IMR-90 (cell line): ENCODE data around the gene IGF2BP1. TPM values are rescaled to one million over a fixed set of nuclear protein-coding genes. Genes with fewer than 3 reads are reported as not detected.

ENCODE experiments used
- ATAC-seq: fragments of 200-7000 bp; cut with Tn5 transposase; 2 replicates; pipeline ENCODE4 v1.9.1; 2020; ENCODE audit warnings: low read depth, mild to moderate bottlenecking, moderate library complexity
- BruUV-seq: library from RNA; stranded (reverse); fragments of 400-500 nt; replicated peaks from 2 replicates; lab custom pipeline; 2021; lab: Mats Ljungman, UMichigan
- CTCF ChIA-PET: fragments of 300-600 bp; formaldehyde crosslinking; extraction: SDS; loops from one replicate; lab custom pipeline; 2021; ENCODE audit warnings: antibody characterized with exemption; lab: Yijun Ruan, JAX
- POLR2A ChIA-PET: fragments of 300-600 bp; sonication (Branson Sonifier 250); formaldehyde crosslinking; loops from one replicate; lab custom pipeline; 2022; ENCODE audit warnings: antibody characterized with exemption; ENCODE audit not compliant: unreplicated experiment; lab: Charles Lee
- DNase-seq: peaks from one replicate; pipeline ENCODE4 v3.0.0; 2013
- H2AFZ ChIP-seq: replicated peaks from 2 replicates; pipeline ENCODE3; 2013; ENCODE audit warnings: low read length, mild to moderate bottlenecking; ENCODE audit not compliant: poor library complexity
- H2AK5ac ChIP-seq: 2 replicates; pipeline ENCODE4 v1.6.1; 2013; ENCODE audit warnings: low read depth, low read length, inconsistent platforms
- H2AK9ac ChIP-seq: replicated peaks from 2 replicates; pipeline ENCODE3; 2013; ENCODE audit warnings: mild to moderate bottlenecking, low read depth, low read length, moderate library complexity; ENCODE audit not compliant: poor library complexity
- H2BK120ac ChIP-seq: 2 replicates; pipeline ENCODE4 v1.6.1; 2013; ENCODE audit warnings: low read depth, low read length, inconsistent platforms
- H2BK15ac ChIP-seq: 3 replicates; pipeline ENCODE4 v1.6.1; 2013; ENCODE audit warnings: low read depth, low read length, inconsistent platforms
- H2BK20ac ChIP-seq: 2 replicates; pipeline ENCODE4 v1.6.1; 2013; ENCODE audit warnings: low read depth, mild to moderate bottlenecking, inconsistent platforms, low read length, moderate library complexity
- H2BK5ac ChIP-seq: 2 replicates; pipeline ENCODE4 v1.6.1; 2013; ENCODE audit warnings: mild to moderate bottlenecking, low read depth, low read length, inconsistent platforms; ENCODE audit not compliant: poor library complexity, severe bottlenecking
- H3K14ac ChIP-seq: replicated peaks from 2 replicates; pipeline ENCODE4 v1.6.1; 2013; ENCODE audit warnings: low read depth, low read length, inconsistent platforms
- H3K18ac ChIP-seq: 2 replicates; pipeline ENCODE4 v1.6.1; 2013; ENCODE audit warnings: low read depth, low read length, control low read depth
- H3K23ac ChIP-seq: 2 replicates; pipeline ENCODE4 v1.6.1; 2013; ENCODE audit warnings: low read depth, low read length, inconsistent platforms
- H3K27ac ChIP-seq: 2 replicates; pipeline ENCODE4 v1.5.1; 2013; ENCODE audit warnings: mild to moderate bottlenecking, control low read depth, low read length; ENCODE audit not compliant: insufficient read depth
- H3K27me3 ChIP-seq: 2 replicates; pipeline ENCODE4 v1.6.1; 2013; ENCODE audit warnings: low read length; ENCODE audit not compliant: control insufficient read depth, insufficient read depth
- H3K36me3 ChIP-seq: 2 replicates; pipeline ENCODE4 v1.6.1; 2013; ENCODE audit warnings: low read length, mixed read lengths; ENCODE audit not compliant: control insufficient read depth, insufficient read depth
- H3K4ac ChIP-seq: 2 replicates; pipeline ENCODE4 v1.6.1; 2013; ENCODE audit warnings: low read depth, low read length, inconsistent platforms
- H3K4me1 ChIP-seq: 2 replicates; pipeline ENCODE4 v1.6.1; 2013; ENCODE audit warnings: low read length, mixed read lengths; ENCODE audit not compliant: control insufficient read depth, insufficient read depth
- H3K4me2 ChIP-seq: 2 replicates; pipeline ENCODE4 v1.6.1; 2013; ENCODE audit warnings: low read depth, mild to moderate bottlenecking, control low read depth, low read length, moderate library complexity
- H3K4me3 ChIP-seq: 2 replicates; pipeline ENCODE4 v1.5.1; 2013; ENCODE audit warnings: low read depth, mild to moderate bottlenecking, control low read depth, low read length, moderate library complexity; ENCODE audit not compliant: insufficient read depth
- H3K56ac ChIP-seq: 2 replicates; pipeline ENCODE4 v1.6.1; 2013; ENCODE audit warnings: low read length, inconsistent platforms; ENCODE audit not compliant: insufficient read depth; ENCODE audit errors: extremely low read depth
- H3K79me1 ChIP-seq, 2 experiments: 2 replicates each; pipeline ENCODE4 v1.6.1; 2013; ENCODE audit warnings: low read length in 2 of 2, inconsistent platforms in 1 of 2, low read depth in 1 of 2
- H3K9ac ChIP-seq: 2 replicates; pipeline ENCODE4 v1.6.1; 2013; ENCODE audit warnings: low read depth, low read length, control low read depth
- H3K9me1 ChIP-seq: 2 replicates; pipeline ENCODE4 v1.6.1; 2013; ENCODE audit warnings: low read length, inconsistent platforms; ENCODE audit not compliant: insufficient read depth
- H3K9me3 ChIP-seq: 2 replicates; pipeline ENCODE4 v1.6.1; 2013; ENCODE audit warnings: low read length; ENCODE audit not compliant: control insufficient read depth, insufficient read depth
- H4K20me1 ChIP-seq: 2 replicates; pipeline ENCODE4 v1.6.1; 2013; ENCODE audit warnings: low read length, inconsistent platforms; ENCODE audit not compliant: insufficient read depth
- H4K5ac ChIP-seq: 2 replicates; pipeline ENCODE4 v1.6.1; 2013; ENCODE audit warnings: mild to moderate bottlenecking, low read depth, low read length, control low read depth
- H4K8ac ChIP-seq, 2 experiments: 2 replicates each; pipeline ENCODE4 v1.6.1; 2013; ENCODE audit warnings: low read depth in 2 of 2, low read length in 2 of 2, control low read depth in 1 of 2, inconsistent platforms in 1 of 2
- H4K91ac ChIP-seq: 2 replicates; pipeline ENCODE4 v1.6.1; 2013; ENCODE audit warnings: low read depth, low read length, inconsistent platforms; ENCODE audit not compliant: insufficient read depth
- BHLHE40 ChIP-seq: fragments of 150-350 bp; IDR thresholded peaks from 2 replicates; pipeline ENCODE4 v1.6.1; 2016; ENCODE audit warnings: mild to moderate bottlenecking, low read depth, low read length
- CEBPB ChIP-seq: IDR thresholded peaks from 2 replicates; pipeline ENCODE4 v1.6.1; 2012; ENCODE audit warnings: low read depth, low read length, improper control_type of control experiment
- CHD1 ChIP-seq: IDR thresholded peaks from 2 replicates; pipeline ENCODE4 v1.6.1; 2012; ENCODE audit warnings: low read depth, low read length, improper control_type of control experiment
- FOS ChIP-seq: fragments of 150-350 bp; IDR thresholded peaks from 2 replicates; pipeline ENCODE4 v1.6.1; 2016; ENCODE audit warnings: low read depth, low read length
- MAFK ChIP-seq: IDR thresholded peaks from 2 replicates; pipeline ENCODE4 v1.6.1; 2012; ENCODE audit warnings: low read depth, low read length, improper control_type of control experiment
- MAZ ChIP-seq: IDR thresholded peaks from 2 replicates; pipeline ENCODE4 v1.6.1; 2012; ENCODE audit warnings: low read depth, mild to moderate bottlenecking, low read length, improper control_type of control experiment, moderate library complexity, borderline replicate concordance
- MXI1 ChIP-seq: IDR thresholded peaks from 2 replicates; pipeline ENCODE4 v1.6.1; 2012; ENCODE audit warnings: low read depth, mild to moderate bottlenecking, low read length, moderate library complexity, borderline replicate concordance
- NFE2L2 ChIP-seq: fragments of 150-350 bp; IDR thresholded peaks from 2 replicates; pipeline ENCODE4 v1.6.1; 2016; ENCODE audit warnings: low read depth, mild to moderate bottlenecking, low read length
- POLR2A ChIP-seq: IDR thresholded peaks from 2 replicates; pipeline ENCODE4 v1.6.1; 2012; ENCODE audit warnings: mild to moderate bottlenecking, low read depth, low read length
- RAD21 ChIP-seq: IDR thresholded peaks from 2 replicates; pipeline ENCODE4 v1.6.1; 2012; ENCODE audit warnings: low read length, improper control_type of control experiment
- RCOR1 ChIP-seq: IDR thresholded peaks from 2 replicates; pipeline ENCODE4 v1.6.1; 2012; ENCODE audit warnings: mild to moderate bottlenecking, low read length, improper control_type of control experiment; ENCODE audit not compliant: insufficient replicate concordance
- RFX5 ChIP-seq: IDR thresholded peaks from 2 replicates; pipeline ENCODE4 v1.8.0; 2012; ENCODE audit warnings: low read depth, mild to moderate bottlenecking, low read length, moderate library complexity
- SMC3 ChIP-seq: fragments of 150-350 bp; IDR thresholded peaks from 2 replicates; pipeline ENCODE4 v1.6.1; 2016; ENCODE audit warnings: low read depth, mild to moderate bottlenecking, antibody characterized with exemption, low read length, moderate library complexity
- dilution Hi-C: fragments of 300-500 bp; cut with HindIII; formaldehyde crosslinking; loops from one replicate; pipeline ENCODE4 v1.14.3; 2018; ENCODE audit warnings: low sequenced_read_pairs; ENCODE audit not compliant: unreplicated experiment
- in situ Hi-C: fragments of 300-500 bp; cut with MboI; formaldehyde crosslinking; loops from 3 replicates; pipeline ENCODE4 v1.14.3; 2019; ENCODE audit warnings: low sequenced_read_pairs, inconsistent platforms, mixed read lengths
- intact Hi-C: fragments of 100-400 bp; cut with micrococcal nuclease; formaldehyde crosslinking; loops from 2 replicates; pipeline ENCODE4 v1.10.0; 2022
- polyA plus RNA-seq, 3 experiments: library from polyadenylated mRNA; depleted of rRNA; stranded (reverse); fragments of >200 nt; gene quantifications; 2 replicates each; pipeline ENCODE4 v1.2.3, GENCODE V29; 2012; ENCODE audit warnings: low replicate concordance in 1 of 3
- total RNA-seq: library from RNA; depleted of rRNA; stranded (reverse); fragments of >200 nt; gene quantifications from 2 replicates; pipeline ENCODE4 v1.2.3, GENCODE V29; 2012
- TF ChIP-seq, protein P1 (sequence below): fragments of 150-350 bp; IDR thresholded peaks from 2 replicates; pipeline ENCODE4 v1.6.1; 2017; ENCODE audit warnings: mild to moderate bottlenecking, antibody characterized with exemption, low read length, low read depth
- TF ChIP-seq, protein P2 (sequence below): conservative IDR thresholded peaks from 2 replicates; pipeline ENCODE4 v1.5.1; 2012; ENCODE audit warnings: mild to moderate bottlenecking, low read depth, low read length, improper control_type of control experiment
- TF ChIP-seq, protein P3 (sequence below): fragments of 150-350 bp; IDR thresholded peaks from 2 replicates; pipeline ENCODE4 v1.6.1; 2016; ENCODE audit warnings: low read depth, mild to moderate bottlenecking, low read length, moderate library complexity, borderline replicate concordance

Gene IGF2BP1
- total and polyA plus RNA-seq, 2 of the 4 experiments (the other 2 are of a cell fraction), result 10.2 to 13.1 TPM

DNA sequence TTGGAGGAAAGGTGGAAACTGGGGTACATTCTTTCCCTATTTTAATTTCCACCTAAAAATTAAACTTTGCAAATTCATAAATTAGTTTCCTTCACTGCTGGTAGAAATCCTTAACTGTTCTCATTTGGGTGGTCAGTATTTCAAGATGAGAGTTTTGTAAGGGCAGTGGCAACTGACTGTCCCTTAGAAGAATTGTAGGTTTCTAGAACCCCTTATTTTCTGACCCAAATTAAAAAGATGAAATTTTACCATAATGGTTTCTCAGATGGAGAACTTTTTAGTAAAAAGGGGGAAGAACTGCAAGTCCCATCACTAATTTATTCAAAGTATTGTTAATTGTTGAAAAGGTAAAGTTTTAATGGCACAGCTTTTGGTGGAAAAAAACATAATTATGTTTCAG, 5.6 kb downstream of the IGF2BP1 start:
- no peak overlapping the region for H2AK9ac ChIP-seq
- H2BK5ac ChIP-seq, result peak overlapping the region; percentile 77
- H3K9ac ChIP-seq, result 0 out of 2 replicates have a peak overlapping the region, but pooled peaks have one; percentile 91
- ATAC-seq (no peak), DNase-seq (no peak)
- in situ Hi-C loops, result loop anchor here (5.0 kb wide), 1 partner anchor 60 kb away; the partner anchor contains the start of gene SNF8
- no peak overlapping the region for H4K8ac ChIP-seq
- H3K36me3 ChIP-seq, result peaks cover 2% of the 10 kb centered on the region
- H3K56ac ChIP-seq, result no peak overlapping the region
- no peak overlapping the region for H4K5ac ChIP-seq
- H3K9me3 ChIP-seq, result no peaks in the 10 kb centered on the region
- peaks cover 9 to 41% of the 10 kb centered on the region in 2 experiments; a peak in 3 of 4 replicates for H3K79me1 ChIP-seq
- no peak overlapping the region for H2BK20ac ChIP-seq
- no peak overlapping the region; the same call in 1 of the 2 replicates for H3K4ac ChIP-seq
- intact Hi-C loops, result loop anchor here (1.0 kb wide), 1 partner anchor 30 kb away; no protein-coding TSS in a partner anchor
- no peak for TF ChIP-seq RCOR1
- TF ChIP-seq CEBPB, result no peak
- TF ChIP-seq CHD1, result no peak
- no peak for TF ChIP-seq MAFK
- TF ChIP-seq RFX5, result no peak
- TF ChIP-seq, protein P1, sequence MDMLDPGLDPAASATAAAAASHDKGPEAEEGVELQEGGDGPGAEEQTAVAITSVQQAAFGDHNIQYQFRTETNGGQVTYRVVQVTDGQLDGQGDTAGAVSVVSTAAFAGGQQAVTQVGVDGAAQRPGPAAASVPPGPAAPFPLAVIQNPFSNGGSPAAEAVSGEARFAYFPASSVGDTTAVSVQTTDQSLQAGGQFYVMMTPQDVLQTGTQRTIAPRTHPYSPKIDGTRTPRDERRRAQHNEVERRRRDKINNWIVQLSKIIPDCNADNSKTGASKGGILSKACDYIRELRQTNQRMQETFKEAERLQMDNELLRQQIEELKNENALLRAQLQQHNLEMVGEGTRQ, result no peak
- no peak for TF ChIP-seq SMC3
- TF ChIP-seq BHLHE40, result no peak
- TF ChIP-seq MXI1, result no peak
- TF ChIP-seq NFE2L2, result no peak
- TF ChIP-seq, protein P2, sequence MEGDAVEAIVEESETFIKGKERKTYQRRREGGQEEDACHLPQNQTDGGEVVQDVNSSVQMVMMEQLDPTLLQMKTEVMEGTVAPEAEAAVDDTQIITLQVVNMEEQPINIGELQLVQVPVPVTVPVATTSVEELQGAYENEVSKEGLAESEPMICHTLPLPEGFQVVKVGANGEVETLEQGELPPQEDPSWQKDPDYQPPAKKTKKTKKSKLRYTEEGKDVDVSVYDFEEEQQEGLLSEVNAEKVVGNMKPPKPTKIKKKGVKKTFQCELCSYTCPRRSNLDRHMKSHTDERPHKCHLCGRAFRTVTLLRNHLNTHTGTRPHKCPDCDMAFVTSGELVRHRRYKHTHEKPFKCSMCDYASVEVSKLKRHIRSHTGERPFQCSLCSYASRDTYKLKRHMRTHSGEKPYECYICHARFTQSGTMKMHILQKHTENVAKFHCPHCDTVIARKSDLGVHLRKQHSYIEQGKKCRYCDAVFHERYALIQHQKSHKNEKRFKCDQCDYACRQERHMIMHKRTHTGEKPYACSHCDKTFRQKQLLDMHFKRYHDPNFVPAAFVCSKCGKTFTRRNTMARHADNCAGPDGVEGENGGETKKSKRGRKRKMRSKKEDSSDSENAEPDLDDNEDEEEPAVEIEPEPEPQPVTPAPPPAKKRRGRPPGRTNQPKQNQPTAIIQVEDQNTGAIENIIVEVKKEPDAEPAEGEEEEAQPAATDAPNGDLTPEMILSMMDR, result no peak
- TF ChIP-seq RAD21, result no peak
- TF ChIP-seq, protein P3, sequence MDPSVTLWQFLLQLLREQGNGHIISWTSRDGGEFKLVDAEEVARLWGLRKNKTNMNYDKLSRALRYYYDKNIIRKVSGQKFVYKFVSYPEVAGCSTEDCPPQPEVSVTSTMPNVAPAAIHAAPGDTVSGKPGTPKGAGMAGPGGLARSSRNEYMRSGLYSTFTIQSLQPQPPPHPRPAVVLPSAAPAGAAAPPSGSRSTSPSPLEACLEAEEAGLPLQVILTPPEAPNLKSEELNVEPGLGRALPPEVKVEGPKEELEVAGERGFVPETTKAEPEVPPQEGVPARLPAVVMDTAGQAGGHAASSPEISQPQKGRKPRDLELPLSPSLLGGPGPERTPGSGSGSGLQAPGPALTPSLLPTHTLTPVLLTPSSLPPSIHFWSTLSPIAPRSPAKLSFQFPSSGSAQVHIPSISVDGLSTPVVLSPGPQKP, result no peak
- TF ChIP-seq MAZ, result no peak
- TF ChIP-seq FOS, result no peak
- TF ChIP-seq POLR2A, result no peak
- no peak overlapping the region for H2AFZ ChIP-seq
- H3K9me1 ChIP-seq, result peaks cover 13% of the 10 kb centered on the region
- H4K20me1 ChIP-seq, result peaks cover 44% of the 10 kb centered on the region
- ChIA-PET CTCF (interaction anchor here (1.6 kb wide), 1 partner anchor 14 kb away, joined by 4 read pairs; no protein-coding TSS in a partner anchor), POLR2A (no interaction called here)
- H3K4me2 ChIP-seq, result no peak overlapping the region
- BruUV-seq, result no TSS peak
- H3K14ac ChIP-seq, result no peak overlapping the region
- no peak overlapping the region; the same call in 1 of the 2 replicates for H3K23ac ChIP-seq
- no peak overlapping the region for H3K4me3 ChIP-seq
- H2AK5ac ChIP-seq, result no peak overlapping the region
- H3K18ac ChIP-seq, result no peak overlapping the region; the same call in 1 of the 2 replicates
- H2BK15ac ChIP-seq, result no peak overlapping the region
- H4K91ac ChIP-seq, result no peak overlapping the region
- H3K4me1 ChIP-seq, result peaks cover 6% of the 10 kb centered on the region
- dilution Hi-C loops, result no loop called here
- H3K27ac ChIP-seq, result no peak overlapping the region
- no peaks in the 10 kb centered on the region for H3K27me3 ChIP-seq
- H2BK120ac ChIP-seq, result no peak overlapping the region
